HG03565 (cell line): Measurements from ENCODE around the gene SUN3.

Experiments
- ATAC-seq: cut with Tn5 transposase; IDR thresholded peaks from one replicate; pipeline ENCODE4 v1.9.1; 2021; ENCODE audit warnings: mild to moderate bottlenecking, moderate library complexity; ENCODE audit not compliant: unreplicated experiment

Gene SUN3, protein sequence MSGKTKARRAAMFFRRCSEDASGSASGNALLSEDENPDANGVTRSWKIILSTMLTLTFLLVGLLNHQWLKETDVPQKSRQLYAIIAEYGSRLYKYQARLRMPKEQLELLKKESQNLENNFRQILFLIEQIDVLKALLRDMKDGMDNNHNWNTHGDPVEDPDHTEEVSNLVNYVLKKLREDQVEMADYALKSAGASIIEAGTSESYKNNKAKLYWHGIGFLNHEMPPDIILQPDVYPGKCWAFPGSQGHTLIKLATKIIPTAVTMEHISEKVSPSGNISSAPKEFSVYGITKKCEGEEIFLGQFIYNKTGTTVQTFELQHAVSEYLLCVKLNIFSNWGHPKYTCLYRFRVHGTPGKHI

DNA sequence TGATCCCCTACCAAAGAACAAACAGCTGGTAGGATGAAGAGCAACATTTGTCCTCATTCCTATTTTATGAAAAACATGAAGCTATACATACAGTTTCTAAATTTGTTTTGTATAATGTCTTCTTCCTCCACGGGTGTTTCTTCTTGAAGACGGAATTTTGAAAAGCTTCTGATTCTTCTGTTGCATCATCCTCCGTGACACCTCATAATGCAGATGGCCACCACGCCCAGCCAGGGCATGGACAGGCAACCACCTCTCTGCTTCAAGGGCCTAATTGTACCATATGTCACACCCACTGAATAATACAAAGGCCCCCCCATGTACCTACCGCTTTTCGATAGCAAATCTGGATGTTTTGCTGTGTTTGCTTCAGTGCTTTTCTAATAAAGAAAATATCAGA is at the start of gene SUN3:
TSS of gene SUN3 (minus strand) at position 170 of the 400 bp plus-strand sequence. CDS start at position 1, 169 bp downstream.
- no peak for ATAC-seq

DNA sequence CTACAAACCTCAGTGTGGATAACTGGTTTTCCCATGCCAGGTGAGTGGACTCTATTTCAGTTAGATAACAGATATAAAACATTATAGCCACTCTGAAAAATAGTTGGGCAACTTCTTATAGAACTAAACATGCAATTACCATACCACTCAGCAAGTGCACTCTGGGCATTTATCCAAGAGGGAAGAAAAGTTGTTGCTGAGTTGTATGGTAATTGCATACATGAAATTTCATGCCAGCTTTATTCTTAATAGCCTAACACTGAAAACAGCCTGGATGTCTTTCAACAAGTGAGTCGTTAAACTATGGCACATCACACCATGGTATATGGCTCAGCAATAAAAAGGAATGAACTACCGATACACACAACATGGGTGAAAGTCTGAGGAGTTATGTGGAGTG is 49.6 kb upstream of the SUN3 start:
- no peak for ATAC-seq

GRCh38 chr7:48077423-48077822 is 48.5 kb upstream of the SUN3 start:
- ATAC-seq, result no peak

DNA sequence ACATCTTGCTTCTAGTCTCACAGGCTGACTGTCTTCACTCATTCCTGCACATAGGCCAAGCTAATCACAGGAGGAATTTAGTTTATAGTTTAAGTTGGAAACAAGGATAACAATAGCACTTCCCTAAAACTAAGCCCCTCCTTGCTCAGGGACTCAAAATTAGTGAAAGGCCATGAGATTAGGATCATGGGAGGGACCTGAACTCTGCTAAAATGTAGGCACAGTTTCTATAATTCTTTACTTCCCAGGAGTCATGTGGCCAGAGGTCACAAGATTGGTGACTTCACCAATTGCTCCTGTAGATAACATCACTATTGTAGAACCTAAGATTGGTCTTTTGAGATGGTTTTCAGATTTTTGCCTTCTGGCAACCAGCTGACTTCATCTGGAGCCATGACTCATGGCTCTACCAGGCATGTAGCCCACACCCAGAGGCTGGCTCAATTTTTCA is 45.3 kb upstream of the SUN3 start:
- no peak for ATAC-seq

DNA sequence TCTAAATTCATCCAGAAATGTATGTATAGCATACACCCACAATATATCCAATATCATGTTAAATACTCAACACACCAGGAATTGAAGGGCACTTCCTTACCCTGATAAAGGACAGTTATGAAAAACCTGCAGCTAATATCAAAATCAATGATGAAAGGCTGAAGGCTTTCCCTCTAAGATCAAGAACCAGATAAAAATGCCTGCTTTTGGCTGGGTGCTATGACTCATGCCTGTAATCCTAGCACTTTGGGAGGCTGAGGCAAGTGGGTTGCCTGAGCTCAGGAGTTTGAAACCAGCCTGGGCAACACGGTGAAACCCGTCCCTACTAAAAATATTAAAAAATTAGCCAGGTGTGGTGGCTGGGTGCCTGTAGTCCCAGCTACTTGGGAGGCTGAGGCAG is 38.6 kb upstream of the SUN3 start:
- no peak for ATAC-seq

- no peak for ATAC-seq
Observed at GRCh38 chr7:48063985-48064384, 35.1 kb upstream of the SUN3 start.

GRCh38 chr7:48059706-48060105 is 30.8 kb upstream of the SUN3 start:
- ATAC-seq, result no peak

DNA sequence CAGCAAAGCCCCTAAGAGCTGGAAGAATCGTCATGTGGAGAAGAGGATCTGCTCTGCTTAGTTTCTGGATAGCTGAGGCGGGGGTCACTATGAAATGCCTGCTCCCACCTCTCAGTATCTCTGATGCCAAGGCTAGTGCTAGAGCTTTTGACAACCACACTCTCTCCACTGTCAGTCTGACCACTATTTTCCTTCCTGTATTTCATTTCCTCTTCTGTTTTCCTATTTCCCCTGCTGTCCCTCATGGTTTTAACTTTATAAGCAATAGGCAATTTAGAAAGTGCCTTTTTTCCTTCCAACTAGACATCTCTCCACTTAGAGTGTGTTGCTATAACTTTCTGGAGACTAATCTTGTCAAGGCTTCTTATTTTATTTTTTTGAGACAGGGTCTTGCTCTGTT is 30.1 kb upstream of the SUN3 start:
- ATAC-seq, result no peak

DNA sequence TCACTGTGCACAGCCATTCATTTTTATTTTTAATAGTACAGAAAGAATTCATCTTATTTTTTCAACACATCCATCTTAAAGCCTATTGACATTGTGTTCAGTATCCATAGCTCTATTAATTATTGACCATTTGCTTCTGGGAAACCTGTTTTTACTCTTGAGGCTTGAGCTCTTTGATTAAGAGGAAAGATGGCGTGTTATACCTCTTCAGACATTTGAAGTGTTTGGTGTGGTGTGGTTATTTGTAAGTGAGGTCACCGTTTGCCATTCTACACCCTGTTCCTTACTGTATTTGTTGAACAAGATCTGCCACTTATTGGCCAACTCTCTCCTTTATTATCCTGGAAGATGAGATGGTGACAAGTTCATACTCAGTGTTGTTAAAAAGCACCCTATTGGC is 24.8 kb upstream of the SUN3 start:
- no peak for ATAC-seq

DNA sequence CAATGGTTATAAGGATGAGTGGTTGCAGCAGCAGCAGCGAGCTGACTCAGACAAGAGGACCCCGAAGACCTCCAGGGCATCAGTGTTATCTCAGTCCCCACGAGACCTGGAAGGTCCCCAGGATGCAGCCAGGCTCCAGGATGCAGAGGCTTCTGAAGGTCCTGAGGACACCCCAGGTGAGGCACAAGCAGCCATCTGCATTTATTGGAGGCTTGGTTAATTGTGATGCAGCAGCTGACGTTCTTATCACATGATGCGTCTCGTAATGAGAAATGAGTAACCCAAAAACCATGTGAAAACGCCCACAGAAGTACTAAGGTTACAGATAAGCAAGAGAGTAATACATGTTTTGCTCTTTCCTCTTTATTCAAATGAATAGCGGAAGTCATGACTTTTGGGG is 23.8 kb upstream of the SUN3 start:
- ATAC-seq, result no peak

- no peak for ATAC-seq
Observed at GRCh38 chr7:48049850-48050249, 20.9 kb upstream of the SUN3 start.

- no peak for ATAC-seq
Observed at GRCh38 chr7:48048113-48048512, 19.2 kb upstream of the SUN3 start.

GRCh38 chr7:48046458-48046857 is 17.6 kb upstream of the SUN3 start:
- no peak for ATAC-seq

DNA sequence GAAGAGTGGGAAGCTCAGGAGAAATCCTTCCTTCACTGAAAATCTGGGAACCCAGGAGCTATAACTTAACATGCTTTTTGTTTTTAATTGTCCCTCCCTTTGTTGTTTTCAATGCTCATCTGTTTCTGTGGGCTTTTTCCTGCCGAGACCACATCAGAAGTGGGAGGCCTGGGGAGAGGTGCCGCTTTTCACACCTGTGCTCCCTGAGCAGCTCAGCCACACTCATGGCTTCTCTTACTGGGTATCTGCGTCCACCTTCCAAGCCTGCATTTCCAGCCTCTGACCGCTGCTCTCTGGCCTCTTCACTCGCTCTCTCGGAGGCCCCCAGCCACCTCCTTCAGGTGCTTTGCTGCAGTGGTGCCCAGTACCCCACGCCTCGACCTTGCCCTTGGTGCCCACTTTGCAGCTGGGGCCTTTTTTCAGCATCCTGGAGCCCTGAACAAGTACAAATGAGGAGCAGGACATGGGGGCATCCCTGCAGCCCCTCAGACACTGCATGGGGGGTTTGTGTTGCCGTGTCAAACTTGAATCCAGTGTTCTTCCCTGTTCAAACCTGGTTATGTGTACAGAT is 16.4 kb upstream of the SUN3 start:
- ATAC-seq, result no peak

- no peak for ATAC-seq
Observed at GRCh38 chr7:48042636-48043035, 13.7 kb upstream of the SUN3 start.

DNA sequence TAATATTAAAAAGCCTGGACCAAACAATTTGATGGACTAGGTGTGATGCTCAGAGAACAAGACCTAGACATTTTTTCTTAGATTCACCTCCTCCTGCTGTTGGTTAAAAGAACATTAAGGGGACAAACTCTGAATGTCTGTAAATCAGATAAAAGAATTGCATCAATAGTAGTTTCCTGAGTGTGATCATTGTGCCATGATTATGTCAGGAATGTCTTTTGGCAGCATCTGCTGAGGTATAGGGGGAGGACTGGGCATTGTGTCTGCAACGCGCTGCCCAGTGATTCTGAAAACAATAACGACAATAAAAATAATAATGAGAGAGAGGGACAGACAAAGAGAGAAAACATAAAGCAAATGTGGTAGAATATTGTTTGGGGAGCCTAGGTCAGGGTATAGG is 13.3 kb upstream of the SUN3 start:
- ATAC-seq, result no peak

DNA sequence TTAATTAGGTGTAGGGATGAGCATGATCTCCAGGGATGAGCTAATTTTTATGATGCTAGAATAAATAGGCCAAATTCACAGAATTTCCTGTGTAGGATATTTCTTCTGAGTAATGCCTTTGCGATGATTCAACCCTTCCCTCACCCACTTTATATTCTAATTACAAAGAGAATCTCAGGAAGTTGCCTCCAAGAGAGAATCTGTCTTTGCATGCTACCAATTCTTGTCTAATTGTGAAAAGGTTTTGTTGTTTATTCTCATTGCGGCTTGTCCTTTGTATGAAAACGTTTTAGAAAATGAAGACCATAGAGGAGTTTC is 12.7 kb upstream of the SUN3 start:
- no peak for ATAC-seq

- ATAC-seq, result no peak
Observed at GRCh38 chr7:48040944-48041652, 12.2 kb upstream of the SUN3 start.

DNA sequence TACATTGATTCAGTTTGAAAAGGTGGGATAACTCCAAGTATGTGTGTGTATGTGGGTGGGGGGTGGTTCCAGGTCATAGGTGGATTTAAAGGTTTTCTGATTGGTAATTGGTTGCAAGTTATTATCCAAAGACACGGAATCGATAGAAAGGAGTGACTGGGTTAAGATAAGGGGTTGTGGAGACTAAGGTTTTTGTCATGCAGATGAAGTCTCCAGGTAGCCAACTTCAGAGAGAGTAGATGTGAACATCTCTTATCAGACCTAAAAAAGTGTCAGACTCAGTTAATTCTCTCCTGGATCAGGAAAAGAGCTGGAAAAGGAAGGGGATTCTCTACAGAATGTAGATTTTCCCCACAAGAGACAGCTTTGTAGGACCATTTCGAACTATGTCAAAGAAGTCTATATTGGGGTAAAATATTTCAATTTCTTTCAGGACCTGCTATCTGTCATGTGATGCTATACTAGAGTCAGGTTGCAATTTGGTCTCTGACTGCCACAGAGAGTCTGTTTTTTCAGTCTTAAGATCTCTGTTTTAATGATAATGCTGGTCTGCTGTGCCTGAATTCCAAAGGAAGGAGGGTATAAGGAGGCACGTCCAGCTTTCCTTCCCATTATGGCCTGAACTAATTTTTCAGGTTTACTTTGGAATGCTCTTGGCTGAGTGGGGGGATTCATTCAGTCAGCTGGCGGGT is 10.1 kb upstream of the SUN3 start:
- ATAC-seq, result no peak

GRCh38 chr7:48035967-48036478 is 7.1 kb upstream of the SUN3 start:
- ATAC-seq, result no peak

- peak; percentile 100 for ATAC-seq
Observed at GRCh38 chr7:48035301-48035966, 6.5 kb upstream of the SUN3 start, which contains the start of gene C7orf57. C7orf57 (plus strand) TSS chr7:48035543; CDS start chr7:48036309, 766 bp downstream.
